HG03103 (cell line): ENCODE measurements around the gene PADI1.

Experiments
- ATAC-seq: cut with Tn5 transposase; IDR thresholded peaks from one replicate; pipeline ENCODE4 v1.9.1; 2021; ENCODE audit warnings: low read depth; ENCODE audit not compliant: unreplicated experiment

PADI1 gene

DNA sequence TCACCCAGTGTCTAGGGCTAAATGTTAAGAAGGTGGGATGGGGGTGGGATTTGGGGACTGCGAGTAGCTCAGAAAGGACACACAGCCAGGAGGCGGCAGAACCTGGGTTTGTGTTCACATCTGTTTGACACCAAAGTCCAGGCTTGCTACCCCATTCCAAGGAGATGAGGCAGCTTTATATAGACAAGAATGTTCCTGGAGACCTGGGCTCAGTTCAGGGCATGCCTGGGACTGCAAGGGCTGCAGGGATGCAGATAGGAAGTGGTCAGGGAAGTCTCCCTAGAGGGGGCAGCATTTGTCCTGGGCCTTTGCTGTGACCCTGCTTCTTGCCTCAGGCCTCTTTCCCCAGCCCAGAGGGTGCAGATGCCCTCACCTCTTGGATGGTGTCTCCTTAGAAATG is 60.2 kb downstream of the PADI1 start:
- ATAC-seq, result no peak

DNA sequence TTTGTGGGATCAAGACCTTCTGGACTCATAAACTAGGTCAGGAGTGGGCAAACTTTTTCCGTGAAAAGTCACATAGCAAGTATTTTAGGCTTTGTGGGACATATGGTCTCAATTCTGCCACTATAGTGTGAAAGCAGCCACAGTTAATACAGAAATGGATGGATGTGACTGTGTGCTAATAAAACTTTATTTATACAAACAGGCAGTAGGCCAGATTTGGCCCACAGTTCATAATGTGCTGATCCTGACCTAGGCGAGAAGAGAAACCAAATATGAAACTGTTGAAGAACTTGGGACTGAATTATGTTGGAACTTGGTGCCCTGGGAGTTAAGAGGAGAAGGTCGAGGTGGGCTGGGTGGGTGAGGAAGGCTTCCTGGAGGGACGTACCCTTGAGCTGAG is 61.0 kb downstream of the PADI1 start:
- no peak for ATAC-seq

DNA sequence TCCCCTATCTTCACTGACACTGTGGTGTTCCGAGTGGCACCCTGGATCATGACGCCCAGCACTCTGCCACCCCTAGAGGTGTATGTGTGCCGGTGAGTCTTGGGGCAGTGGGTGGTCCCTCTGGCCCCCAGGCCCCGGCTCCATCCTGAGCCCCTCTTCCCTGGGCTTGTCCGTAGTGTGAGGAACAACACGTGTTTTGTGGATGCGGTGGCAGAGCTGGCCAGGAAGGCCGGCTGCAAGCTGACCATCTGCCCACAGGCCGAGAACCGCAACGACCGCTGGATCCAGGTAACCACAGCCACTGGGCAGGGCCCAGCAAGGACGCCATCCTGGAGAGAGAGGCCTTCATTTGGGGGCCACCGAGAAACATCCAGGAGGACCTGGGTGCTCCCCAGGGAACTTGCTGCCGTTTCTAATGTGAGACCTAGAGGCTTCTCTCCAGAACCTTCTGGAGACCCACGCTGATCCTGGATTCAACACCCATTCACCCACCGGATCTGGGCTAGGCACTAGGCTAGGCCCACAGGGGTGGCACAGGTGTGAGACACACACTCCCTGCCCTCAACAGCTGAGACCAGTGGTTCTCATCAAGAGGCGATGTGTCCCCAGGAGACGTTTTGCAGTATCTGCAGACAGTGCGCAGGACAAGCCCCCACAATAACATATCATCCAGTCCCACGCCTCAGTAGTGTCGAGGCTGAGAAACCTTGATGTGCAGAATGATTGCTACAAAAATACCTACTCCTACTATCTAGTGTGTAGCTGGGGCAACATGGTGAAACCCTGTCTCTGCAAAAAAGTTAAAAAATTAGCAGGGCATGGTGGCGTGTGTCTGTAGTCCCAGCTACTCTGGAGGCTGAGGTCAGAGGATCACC is 66.2 kb downstream of the PADI1 start:
- ATAC-seq, result no peak

DNA sequence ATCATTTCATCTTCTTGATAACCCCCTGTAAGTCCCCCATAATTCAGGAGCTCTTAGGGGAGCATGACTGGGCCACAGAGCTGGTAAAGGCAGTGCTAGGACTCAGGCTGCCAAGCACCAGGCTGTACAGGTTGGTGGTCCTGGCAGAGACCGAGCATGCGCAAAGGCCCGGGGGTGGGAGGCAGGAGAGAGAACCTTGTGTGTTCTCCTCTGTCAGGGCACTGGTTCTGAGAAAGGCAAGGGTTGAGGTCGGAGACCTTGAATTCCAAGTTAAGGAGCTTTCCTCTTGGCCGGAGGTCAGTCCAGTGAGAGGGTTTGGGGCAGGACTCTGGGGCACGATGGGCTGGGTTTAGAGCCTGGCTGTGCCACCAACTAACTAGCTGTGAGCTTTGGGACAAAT is 67.1 kb downstream of the PADI1 start:
- no peak for ATAC-seq

DNA sequence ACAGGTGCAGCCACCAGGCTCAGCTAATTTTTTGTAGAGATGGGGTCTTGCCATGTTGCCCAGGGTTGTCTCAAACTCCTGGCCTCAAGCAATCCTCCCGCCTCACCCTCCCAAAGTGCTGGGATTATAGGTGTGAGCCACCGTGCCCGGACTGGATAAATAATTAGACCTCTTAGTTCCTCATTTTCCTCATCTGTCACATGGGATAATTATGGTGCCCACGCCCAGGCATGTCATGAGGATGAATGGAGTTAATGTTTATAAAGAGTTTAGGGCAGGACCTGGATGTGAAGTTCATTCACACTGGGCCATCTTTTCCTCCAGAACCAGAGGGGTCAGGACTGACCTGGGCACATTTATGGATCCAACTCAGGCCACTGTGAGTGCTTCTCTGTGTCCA is 67.7 kb downstream of the PADI1 start:
- no peak for ATAC-seq

DNA sequence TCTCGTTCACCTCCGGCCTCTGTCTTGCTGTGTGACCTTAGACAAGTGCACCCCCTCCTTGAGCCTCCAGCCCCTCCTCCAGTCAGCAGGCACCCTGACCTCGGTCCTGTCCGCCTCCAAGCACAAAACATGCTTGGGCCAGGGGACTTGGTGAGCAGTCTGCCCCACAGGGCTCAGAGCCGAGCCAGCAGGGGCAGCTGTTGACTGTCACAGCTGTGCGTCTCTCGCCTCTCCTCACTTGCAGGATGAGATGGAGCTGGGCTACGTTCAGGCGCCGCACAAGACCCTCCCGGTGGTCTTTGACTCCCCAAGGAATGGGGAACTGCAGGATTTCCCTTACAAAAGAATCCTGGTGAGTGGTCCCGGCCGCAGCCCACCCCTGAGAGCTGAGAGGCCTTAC is 68.2 kb downstream of the PADI1 start:
- ATAC-seq, result no peak

DNA sequence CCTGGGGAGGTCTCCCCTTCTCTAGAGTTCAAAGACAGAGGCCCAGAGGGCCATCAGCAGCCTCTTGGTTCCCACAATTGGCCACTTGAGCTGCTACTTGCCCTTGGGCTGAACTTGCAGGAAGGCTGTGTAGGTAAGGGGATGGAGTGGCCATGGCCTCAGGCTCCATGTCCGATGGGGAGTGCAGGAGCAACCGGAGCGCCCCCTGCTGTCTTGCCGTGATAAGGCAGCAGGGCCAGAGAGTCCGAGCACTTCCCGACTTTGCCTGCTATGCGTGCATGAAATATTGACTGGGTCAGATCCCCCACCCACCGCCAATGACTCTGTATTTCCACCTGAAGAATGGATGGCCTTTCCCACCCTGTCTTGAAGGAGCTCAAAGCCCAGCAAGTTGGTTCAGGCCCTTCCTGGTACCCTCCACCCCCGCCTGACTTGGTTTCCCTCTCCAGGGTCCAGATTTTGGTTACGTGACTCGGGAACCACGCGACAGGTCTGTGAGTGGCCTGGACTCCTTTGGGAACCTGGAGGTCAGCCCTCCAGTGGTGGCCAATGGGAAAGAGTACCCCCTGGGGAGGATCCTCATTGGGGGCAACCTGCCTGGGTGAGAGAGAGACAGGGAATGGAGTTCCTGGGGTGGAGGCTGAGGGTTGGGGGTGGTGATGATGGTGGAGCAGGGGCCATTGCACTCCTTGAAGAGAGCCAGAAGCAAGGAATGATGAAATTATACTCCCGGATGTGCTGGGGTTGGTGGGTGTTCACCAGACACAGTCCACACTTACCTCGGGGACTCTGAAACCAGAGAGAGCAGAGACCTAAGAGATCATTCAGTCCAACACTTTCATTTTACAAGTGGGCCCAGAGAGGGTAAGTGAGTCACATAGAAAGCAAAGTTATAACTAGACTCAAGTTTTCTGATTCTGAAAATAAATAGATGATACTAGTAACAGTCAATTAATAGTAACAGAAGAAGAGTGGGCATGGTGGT is 69.5 kb downstream of the PADI1 start:
- ATAC-seq, result no peak

DNA sequence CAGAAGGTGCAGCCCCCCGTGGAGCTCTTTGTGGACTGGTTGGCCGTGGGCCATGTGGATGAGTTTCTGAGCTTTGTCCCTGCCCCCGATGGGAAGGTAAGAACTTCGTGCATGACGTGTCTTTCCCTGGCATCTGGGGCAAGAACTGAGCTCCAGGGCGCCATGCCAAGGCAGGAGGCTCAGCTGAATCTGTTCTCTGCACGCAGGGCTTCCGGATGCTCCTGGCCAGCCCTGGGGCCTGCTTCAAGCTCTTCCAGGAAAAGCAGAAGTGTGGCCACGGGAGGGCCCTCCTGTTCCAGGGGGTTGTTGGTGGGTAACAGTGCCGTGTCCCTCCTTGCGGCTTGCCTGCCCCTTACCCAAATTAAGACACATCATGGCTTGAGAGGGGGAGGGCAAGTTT is 71.6 kb downstream of the PADI1 start:
- ATAC-seq, result no peak

DNA sequence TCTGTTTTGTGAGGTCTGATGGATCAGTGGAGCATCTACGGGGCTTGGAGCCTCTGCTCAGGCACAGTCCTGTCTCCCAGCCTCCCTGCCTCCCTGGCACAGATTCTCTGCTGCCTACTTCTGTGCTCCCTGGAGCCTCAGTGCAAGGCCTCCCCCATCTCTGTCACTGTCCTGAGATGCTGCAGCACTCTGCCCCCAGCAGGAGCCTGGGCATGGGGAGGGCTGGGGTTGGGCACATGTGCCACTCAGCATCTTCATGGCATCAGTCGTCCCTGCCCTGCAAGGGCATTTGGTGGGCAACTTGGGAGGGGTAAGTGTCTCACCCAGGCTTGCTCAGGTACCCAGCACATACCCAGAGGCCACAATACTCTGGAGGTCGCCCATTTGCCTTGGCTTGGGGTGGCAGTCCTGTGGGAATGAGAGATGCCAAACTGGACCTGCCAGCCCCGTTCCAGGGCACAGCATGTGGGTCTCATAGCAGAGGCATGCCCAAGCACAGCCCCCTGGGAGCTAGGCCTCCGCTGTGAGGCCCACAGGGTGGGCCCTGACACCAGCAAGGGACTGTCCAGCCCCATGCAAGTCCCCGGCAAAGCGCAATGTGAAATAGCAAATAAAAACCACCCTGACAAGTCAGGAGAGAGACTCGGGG is 72.7 kb downstream of the PADI1 start:
- no peak for ATAC-seq

DNA sequence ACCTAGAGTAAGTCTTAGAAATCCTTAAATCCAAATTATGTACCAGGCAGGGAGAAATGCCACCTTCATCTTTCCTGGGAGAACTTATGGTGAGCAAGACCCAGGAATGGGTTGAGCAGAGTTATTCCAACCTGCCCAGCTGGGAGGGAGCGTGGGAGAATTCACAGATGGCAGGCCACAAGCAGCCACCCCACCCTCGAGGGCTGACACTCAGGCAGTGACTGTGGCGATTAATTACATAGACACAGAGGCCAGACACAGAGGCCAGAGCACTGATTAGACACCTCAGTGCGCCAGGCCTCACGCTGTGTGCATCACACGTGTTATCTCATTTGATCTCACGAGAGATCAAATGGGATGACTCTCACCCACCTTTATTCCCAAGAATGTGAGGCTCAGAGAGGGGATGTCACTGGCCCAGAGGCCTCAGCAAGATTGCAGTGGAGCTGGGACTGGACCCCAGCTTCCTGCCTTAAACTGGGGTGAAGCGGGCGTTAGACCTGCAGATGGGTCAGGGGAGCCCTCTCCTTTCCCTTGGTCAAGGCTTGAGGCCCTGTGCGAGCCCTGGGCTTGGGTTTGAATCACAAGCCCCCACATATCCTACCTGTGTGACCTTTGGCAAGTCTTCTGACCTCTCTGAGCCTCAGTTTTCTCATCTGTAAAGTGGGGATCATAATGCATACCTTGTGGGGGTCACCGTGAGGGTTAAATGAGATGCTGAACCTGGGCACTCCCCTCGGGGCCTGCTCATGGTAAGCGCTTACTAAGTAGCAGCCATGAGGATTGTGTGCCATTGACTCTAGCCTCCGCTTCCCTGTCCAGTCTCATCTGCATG is 74.3 kb downstream of the PADI1 start:
- ATAC-seq, result no peak

DNA sequence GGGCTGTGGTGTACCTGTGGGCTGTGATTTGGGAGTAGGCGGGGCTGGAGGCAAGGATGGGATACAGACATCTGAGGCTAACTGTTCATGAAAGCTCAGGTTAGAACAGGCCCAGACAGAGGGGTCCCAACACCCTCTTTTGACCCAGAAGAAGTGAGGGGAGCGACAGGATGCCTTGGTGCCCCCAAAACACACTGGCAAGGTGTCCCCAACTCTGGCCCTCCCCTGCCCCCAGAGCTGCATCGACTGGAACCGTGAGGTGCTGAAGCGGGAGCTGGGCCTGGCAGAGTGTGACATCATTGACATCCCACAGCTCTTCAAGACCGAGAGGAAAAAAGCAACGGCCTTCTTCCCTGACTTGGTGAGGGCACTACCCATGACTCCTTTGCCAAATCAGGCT is 75.5 kb downstream of the PADI1 start:
- no peak for ATAC-seq

DNA sequence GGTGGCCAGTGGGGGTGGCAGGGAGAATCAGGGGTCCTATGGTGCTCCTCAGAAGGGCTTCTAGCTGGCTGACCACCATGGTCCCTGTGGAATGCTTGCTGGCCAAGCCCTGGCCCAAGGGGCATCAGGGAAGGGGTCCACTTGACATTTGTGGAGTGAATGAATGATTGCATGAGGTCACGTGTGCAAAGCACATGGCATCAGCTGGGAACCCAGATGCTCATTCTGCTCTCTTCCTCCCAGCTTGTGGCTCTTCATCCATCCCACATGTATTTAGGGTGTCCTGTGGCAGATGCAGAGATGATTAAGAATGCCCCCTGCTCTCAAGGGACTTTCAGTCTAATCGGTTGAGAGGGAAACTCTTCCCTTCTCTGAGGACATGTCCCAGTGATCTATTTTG is 76.0 kb downstream of the PADI1 start:
- no peak for ATAC-seq

DNA sequence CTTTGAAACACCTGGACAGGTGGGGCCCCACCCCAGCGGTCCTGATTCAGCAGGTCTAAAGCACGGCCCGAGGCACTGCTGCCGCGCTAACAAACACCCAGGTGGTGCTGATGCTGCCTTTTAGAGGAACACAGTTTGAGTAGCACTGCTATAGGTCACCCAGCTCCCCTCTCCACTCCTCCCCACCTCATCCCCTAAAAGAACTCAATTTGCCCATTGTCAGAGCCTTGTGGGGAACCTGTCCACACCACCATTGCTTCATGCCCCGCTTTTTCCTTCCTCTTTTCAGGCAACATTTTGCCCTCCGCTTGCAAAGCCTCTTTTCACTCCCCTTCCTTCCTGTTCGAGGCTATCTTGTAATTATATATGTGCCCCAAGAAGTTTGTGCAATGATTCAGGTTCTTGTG is 76.8 kb downstream of the PADI1 start:
- no peak for ATAC-seq

DNA sequence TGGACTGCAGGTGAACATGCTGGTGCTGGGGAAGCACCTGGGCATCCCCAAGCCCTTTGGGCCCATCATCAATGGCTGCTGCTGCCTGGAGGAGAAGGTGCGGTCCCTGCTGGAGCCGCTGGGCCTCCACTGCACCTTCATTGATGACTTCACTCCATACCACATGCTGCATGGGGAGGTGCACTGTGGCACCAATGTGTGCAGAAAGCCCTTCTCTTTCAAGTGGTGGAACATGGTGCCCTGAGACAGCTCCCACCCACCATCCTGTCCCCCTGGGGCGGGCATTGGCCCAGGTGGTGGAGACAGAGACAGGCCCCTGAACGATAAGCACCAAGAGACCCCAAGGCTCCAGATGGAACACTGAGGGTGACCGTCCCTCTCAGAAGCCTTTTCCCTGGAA is 77.9 kb downstream of the PADI1 start:
- no peak for ATAC-seq

DNA sequence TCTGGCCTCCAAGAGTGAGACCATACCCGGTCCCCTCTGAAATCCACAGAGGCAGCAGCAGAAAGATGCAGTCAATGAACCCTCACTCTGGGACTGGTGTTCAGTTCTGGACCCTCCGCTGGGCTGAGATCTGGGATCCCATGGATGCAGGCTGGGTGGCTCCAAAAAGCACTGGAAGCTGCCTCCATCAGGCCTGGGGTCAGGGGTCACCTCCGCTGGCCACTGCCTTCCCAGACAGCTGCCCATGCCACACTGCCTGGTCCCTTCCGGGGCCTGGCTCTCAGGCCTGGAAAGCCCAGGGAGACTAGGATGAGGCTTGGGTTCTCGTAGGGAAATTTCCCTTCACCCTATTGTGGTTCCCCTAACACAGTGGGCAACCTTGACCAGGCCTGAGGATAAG is 81.7 kb downstream of the PADI1 start:
- ATAC-seq, result no peak

DNA sequence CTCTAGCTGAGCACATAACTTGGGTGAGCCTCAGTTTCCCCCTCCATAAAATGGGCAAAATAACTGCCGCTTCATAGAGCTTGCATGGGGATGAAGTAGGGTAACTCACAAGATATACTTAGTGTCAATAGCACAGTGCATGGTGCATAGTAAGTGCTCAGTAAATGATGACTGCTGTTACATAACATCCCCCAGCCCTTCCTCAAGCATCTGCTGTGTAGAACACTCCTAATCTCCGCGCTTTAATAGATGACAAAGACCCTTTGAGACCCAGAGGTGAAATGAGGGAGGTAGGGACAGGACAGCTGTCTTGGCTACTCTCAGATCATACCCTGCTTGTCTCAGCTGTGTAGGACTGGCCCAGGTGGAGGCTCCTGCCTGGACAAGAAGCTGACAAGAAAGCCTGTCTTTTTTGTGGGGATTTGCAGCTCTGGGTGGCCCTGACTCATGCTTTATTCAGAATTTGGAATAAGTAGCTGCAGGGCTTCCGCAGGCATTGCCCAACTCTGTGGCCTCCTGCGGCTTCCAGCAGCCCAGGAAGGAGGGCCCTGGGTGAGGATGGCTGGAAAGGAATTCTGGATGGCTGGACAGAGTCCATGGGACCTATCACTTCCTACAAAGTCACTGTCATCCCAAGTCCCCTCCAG is 82.3 kb downstream of the PADI1 start:
- no peak for ATAC-seq

DNA sequence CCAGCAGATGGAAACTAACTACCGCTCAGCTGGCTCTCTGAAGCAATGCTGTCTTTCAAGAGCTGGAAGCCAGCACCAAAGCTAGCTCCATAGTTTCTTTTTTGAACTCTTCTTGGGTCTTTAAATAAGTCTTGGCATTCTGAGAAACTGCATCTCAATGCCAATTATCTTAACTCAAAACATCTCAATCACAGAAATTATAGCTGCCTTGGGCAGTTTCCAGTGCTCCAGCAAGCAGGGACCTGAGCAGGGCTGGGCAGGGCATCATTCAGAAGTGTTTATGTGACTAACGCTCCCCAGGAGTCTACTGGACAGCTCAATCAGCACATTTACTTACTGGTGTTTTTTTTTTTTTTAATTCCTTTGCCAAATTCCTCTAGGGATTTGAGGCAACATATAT is 84.8 kb downstream of the PADI1 start:
- no peak for ATAC-seq

DNA sequence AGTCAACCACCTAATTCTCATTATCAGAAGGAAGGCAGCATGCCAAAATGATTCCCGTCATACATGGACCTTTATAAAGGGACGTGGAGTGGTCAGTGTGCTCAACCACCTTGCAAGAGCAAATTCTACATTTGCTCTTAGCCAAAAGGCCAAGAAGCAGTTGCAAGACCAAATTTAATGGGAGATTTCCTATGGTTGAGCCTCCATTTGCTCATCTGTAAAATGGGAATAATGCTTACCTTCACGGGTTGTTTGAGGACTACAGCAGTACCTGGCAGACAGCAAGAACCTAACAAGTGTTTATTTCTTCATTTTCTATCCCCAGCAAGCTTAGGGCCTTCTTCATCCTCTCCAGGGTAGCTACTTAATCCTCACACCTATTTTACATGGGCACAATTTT is 85.6 kb downstream of the PADI1 start:
- no peak for ATAC-seq

DNA sequence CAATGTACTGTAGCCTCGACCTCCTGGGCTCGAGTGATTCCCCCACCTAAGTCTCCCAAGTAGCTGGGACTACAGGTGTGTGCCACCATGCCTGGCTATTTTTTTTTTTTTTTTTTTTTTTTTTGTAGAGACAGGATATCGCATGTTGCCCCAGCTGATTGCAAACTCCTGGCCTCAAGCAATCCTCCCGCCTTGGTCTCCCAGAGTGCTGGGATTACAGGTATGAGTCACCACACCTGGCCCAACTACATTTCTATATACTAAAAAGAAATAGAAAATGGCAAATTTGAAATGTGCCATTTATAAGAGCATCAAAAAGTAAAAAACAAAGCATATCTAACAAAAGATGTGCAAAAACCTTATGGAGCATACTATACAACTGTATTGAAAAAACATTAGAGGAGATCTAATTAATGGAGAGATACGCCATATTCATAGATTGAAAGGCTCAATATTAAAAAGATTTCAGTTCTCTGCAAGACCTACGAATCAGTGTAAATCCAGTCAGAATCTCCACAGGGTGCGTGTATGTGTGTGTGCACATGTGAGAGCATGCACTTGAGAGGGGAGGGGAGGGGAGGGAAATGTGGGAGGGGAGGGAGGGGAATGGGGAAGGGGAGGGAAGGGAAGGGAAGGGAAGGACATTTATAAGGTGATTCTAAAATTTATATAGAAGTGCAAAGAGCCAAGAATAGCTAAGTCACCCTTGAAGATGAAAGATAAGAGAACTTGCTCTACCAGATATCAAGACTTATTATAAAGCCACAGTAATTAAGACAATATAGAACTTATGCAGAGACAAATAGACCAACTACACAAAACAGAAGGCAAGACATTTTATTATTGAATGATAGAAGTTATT is 87.6 kb downstream of the PADI1 start:
- no peak for ATAC-seq
